Caki2 (cell line): ENCODE results near the gene OR2B2. TPM values are rescaled to one million over a fixed set of nuclear protein-coding genes. Genes with fewer than 3 reads are reported as not detected.

Source experiments
- DNase-seq: peaks from one replicate; pipeline ENCODE4 v3.0.0-alpha.2; 2015; ENCODE audit warnings: low read depth
- in situ Hi-C: cut with HindIII; loops from 2 replicates; pipeline ENCODE4 v1.10.0; 2016; ENCODE audit warnings: low sequenced_read_pairs, low pct_unique_long_range_greater_than_20kb, mixed read lengths
- total RNA-seq: library from RNA; depleted of rRNA; stranded (reverse); fragments of >200 nt; shearing (Covaris generic); gene quantifications from 2 replicates; pipeline ENCODE4 v1.2.3, GENCODE V29; 2014; ENCODE audit warnings: low replicate concordance

The OR2B2 gene
- total RNA-seq, 1 experiment from 2014 or later = not detected

DNA sequence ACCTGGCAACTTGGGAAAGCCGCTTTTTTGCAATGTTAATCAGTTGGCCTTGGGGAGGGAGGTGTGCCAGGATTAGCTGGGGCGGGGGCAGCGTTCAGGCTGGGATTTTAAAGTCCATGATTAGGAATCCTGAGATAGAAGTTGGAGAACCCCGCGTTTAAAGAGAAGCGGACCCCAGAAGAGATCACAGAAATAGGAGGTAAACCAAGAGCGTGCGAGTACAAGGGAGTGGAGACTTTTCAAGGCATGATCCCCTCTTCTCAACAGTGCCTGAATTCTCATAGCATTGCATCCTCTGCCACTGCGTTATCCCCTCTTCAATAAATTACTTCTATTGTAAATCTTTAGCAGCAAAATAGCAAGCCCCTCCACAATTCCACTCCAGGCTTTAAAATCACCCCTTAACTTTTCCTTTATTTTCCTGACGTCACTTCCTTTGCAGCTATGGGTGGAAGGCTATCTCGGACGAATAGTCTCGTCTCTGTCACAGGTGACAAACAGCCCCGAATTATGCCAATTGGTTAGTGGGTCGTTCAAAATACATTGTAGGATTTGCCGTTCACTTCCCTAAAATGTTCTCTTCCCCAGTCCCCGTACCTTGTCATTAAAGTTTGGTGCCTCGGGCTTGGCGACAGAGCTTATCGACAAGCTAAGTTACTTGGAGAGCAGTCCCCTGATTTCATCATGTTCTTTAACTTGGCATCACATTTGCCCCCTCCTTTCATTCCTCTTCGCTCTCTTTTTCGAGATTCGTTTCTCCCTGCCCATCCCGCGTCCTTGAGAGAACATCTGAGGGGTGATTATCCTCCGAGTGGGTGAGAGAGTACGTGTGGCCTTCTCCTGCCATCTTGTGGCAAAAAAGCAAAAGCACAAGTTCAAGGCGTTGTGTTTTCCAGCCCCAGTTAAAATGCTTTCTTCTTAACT lies 17.1 kb downstream of the OR2B2 start:
- in situ Hi-C loops = loop anchor here (25.0 kb wide), 1 partner anchor 733 kb away; no protein-coding TSS in a partner anchor
- DNase-seq = peak; percentile 83

DNA sequence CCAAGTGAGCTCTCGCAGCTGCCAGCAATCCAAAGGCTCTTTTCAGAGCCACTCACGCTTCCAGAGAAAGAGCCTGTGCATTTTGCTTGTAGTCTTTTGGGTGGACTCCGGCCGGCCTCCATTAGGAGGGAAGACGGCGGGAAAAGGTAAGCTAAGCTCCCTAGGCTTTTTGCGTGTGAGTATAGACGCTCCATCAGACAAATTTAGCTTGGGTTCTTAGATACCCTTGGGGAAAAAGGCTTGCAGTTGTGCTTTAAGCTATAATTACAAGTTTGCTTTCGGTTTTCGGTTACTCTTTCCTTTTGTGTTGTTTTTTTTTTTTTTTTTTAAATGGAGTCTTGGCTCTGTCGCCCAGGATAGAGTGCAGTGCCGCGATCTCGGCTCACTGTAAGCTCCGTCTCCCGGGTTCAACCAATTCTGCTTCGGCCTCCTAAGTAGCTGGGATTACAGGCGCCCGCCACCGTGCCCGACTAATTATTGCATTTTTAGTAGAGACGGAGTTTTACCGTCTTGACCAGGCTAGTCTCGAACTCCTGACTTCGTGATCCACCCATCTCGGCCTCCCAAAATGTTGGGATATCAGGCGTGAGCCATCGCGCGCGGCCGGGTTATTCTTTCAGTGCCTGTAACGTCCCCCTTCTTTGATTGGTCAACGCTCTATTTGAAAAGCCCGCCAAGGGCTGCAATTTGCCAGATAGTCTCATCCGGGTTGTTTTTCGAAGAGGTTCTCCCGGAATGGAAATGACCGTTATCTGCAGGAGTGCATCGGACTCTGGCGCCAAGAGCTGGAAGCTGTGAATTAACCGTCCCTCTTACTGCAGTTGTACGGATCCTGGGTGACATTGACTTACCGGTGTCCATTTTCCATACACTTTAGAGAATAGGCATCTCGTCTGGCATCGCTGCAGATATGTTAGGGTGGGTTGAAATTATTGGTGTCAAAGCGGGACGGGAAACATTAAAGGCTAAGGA lies 18.1 kb downstream of the OR2B2 start:
- in situ Hi-C loops = loop anchor here (25.0 kb wide), 1 partner anchor 732 kb away; no protein-coding TSS in a partner anchor

DNA sequence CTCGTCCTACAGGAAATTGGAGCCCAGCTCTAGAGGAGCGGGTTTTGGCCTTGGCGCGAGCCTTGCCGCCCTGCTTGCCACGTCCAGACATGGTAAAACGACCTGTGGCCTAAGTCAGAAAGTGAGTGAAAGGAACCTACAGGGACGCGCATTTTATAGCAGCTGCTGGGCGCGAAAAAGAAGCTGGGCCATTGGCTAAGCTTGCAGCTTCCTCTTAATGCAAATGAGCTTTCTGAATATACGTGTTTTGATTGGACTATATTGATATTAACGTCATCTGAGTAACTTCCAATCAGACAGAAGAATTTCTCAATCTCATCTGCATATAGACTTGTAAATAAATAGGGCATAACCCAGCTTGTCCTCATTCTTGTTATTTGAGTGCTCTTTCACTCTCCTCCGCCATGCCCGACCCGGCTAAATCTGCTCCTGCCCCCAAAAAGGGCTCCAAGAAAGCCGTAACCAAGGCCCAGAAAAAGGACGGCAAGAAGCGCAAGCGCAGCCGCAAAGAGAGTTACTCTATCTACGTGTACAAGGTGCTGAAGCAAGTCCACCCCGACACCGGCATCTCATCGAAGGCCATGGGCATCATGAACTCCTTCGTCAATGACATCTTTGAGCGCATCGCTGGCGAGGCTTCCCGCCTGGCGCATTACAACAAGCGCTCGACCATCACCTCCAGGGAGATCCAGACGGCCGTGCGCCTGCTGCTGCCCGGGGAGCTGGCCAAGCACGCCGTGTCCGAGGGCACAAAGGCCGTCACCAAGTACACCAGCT lies 18.9 kb downstream of the OR2B2 start:
- peak; percentile 98 for DNase-seq
- in situ Hi-C loops = loop anchor here (25.0 kb wide), 1 partner anchor 731 kb away; no protein-coding TSS in a partner anchor

More for the DNA sequence above, 18.1 kb downstream of the OR2B2 start:
- DNase-seq = peak; percentile 96

DNA sequence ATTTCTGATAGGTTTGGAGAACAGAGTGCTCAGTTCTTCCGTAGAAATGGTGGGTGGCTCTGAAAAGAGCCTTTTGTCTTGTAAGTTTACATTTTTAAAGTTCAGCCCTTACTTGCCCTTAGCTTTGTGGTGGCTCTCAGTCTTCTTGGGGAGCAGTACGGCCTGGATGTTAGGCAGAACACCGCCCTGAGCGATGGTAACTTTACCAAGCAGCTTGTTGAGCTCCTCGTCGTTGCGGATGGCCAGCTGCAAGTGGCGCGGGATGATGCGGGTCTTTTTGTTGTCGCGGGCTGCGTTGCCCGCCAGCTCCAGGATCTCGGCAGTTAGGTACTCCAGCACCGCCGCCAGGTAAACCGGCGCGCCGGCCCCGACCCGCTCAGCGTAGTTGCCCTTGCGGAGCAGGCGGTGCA lies 19.5 kb downstream of the OR2B2 start:
- in situ Hi-C loops = loop anchor here (25.0 kb wide), 1 partner anchor 730 kb away; no protein-coding TSS in a partner anchor
- no peak for DNase-seq

DNA sequence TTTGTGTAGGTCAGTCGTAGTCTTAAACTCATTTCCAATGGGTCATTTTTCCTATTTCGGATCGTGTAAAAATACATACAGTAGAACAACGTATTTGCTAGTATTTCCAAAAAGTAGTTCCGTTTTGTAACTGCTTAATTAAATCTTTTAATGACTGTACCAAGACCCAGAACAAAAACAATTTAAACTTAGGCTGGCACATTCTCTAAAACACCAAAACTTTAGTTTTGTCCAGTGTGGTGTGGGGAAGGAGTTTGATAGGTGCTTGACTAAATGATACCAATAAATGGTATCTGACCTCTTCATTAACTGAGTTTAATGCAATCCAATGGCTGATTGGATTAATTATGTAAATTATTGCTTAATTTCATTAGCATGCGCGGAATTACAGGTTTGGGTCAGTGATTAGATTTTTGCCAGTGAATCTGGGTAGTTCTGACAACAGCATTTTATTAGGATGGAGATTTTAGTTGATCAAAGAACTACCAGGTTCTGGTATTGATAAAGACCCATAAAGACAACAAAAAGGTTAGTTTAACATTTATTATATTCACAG lies 20.8 kb downstream of the OR2B2 start:
- no peak for DNase-seq

DNA sequence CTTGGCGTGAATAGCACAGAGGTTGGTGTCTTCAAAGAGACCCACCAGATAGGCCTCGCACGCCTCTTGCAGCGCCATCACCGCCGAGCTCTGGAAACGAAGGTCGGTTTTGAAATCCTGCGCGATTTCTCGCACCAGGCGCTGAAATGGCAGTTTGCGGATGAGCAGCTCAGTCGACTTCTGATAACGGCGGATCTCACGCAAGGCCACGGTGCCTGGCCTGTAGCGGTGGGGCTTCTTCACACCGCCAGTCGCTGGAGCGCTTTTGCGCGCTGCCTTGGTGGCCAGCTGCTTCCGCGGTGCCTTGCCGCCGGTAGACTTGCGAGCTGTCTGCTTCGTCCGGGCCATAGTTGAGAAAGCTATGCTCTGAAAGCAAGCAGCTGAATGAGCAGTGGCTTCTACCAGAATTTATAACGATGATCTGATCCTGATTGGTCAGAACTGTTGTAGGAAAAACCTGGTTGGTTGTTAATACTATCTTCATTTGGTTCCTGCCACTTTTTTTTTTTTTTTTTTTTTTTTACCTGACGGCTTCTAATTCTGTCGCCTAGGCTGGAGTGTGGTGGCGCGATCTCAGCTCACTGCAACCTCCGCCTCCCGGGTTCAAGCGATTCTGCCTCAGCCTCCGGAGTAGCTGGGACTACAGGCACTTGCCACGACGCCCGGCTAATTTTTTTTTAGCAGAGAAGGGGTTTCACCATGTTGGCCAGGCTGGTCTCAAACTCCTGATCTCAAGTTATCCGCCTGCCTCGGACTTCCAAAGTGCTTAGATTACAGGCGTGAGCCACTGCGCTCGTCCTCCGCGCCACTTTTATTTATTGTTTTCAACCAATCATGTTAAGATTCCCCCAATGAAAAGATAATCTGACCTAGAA lies 21.5 kb downstream of the OR2B2 start:
- peak; percentile 93 for DNase-seq

More for the DNA sequence above, 20.8 kb downstream of the OR2B2 start:
- in situ Hi-C loops = loop anchor here (25.0 kb wide), 1 partner anchor 729 kb away; no protein-coding TSS in a partner anchor

DNA sequence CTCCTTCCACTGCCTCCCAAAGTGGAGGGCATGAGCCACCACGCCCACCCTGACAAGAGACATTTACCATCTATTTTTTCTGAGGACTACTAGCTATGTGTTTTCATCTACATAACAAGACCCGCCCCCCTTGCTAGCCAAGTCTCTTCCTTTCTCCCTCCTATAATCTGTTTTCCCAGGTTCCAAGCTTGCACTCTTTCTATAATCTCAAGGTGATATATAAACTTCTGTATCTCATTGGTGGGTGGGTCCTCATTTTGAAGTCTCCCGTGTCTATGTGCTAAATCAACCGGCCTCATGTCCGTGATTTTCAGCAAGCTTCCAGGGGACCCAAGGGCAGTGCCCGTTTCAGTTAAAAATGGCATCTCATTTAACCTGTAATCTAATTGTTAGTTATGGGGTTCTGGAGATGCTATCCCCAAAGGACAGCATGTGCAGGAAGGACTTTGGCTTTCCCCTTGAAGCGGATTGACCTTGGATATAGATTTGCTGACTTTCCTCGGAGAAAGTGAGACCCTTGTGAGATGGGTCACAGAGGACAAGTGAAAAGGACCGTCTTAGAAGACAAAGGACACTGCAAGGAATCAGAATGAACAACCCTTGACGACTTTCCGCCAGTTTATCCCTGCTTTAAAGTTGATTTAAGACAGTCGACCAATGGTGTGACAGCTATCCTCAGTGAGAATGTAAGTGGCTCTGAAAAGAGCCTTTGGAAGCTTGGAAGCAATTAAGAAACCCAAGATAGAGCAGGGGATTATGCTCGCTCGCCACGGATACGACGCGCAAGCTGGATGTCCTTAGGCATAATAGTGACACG lies 22.4 kb downstream of the OR2B2 start:
- in situ Hi-C loops = loop anchor here (25.0 kb wide), 1 partner anchor 728 kb away; no protein-coding TSS in a partner anchor
- peak; percentile 45 for DNase-seq

More for the DNA sequence above, 21.5 kb downstream of the OR2B2 start:
- in situ Hi-C loops = loop anchor here (25.0 kb wide), 1 partner anchor 728 kb away; no protein-coding TSS in a partner anchor

DNA sequence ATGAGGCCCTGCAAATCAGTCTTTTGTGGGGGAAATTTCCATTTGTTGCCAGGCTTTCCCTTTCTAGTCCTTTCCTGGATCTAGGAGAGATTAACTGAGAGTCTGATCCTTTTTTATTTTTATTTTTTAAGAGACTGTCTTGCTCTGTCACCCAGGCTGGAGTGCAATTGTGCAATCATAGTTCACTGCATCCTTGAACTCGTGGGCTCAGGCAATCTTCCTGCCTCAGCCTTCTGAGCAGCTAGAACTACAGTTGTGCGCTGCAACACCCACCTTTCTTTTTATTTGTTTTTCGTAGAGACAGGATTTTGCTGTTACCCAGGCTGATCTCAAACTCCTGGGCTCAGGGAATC lies 22.9 kb downstream of the OR2B2 start:
- DNase-seq = peak; percentile 33
- in situ Hi-C loops = loop anchor here (25.0 kb wide), 1 partner anchor 727 kb away; no protein-coding TSS in a partner anchor

DNA sequence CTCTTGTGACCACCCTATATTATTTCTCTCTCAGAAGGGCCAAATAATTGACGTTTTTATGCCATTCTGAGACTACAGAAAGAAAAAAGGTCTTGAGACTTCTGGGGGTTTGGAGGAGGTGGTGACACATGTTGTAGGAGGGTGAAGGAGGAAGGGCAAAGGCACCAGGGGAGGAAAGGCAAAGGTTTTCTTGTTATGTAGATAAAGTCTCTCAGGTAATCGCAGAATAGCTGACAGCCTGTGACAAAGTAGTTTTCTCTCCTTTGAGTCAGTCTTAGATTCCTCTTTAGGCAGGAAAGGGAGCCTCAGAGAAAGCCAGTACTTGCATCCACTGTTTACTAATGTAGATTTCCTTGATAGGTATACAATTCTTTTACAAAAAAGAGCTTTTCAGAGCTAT lies 23.6 kb downstream of the OR2B2 start:
- in situ Hi-C loops = loop anchor here (25.0 kb wide), 1 partner anchor 726 kb away; no protein-coding TSS in a partner anchor
- DNase-seq = no peak

DNA sequence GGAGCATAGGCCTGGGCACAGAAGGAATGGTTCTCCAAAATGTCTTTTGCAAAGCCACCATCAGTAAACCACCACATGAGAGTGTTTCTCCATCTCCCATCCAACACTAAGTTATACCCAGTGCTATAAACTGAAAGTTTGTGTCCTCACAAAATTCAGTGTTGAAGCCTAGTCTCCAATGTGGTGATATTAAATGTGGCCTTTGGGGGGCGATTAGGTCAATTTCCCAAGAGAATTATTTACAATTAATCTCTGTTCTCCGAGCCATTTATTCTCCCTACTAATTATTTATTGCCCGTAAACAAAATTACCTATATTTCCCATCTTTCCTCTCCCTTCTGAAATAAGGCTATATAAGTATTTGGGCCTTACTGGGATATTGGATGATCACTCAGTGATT lies 26.1 kb downstream of the OR2B2 start:
- in situ Hi-C loops = loop anchor here (25.0 kb wide), 1 partner anchor 724 kb away; no protein-coding TSS in a partner anchor
- DNase-seq = no peak

DNA sequence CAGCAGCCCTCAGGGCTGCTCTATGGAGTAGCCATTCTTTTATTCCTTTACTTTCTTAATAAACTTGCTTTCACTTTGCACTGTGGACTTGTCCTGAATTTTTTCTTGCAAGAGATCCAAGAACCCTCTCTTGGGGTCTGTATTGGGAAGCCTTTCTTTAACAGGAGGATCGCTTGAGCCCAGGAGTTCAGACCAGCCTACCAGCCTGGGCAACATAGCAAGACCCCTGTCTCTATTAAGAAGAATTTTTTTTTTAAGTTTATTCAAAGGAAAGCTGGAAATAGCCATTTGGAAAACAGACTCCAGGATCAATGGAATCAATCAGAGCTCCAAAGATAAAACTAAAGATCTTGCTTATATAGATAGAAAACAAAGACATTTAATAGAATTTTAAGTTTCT lies 29.1 kb downstream of the OR2B2 start:
- in situ Hi-C loops = loop anchor here (25.0 kb wide), 1 partner anchor 721 kb away; no protein-coding TSS in a partner anchor
- DNase-seq = no peak

DNA sequence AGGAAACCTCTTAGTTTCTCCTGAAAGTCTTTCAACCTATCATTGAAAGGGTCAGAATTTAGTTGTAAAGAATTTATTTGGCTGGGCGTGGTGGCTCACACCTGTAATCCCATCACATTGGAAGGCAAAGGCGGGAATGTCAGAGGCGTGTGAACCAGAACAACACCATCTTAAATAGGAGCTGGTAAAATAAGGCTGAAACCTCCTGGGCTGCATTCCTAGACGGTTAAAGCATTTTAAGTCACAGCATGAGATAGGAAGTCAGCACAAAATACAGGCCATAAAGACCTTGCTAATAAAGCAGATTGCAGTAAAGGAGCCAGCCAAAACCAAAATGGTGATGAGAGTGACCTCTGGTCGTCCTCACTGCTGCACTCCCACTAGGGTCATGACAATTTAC lies 29.6 kb downstream of the OR2B2 start:
- in situ Hi-C loops = loop anchor here (25.0 kb wide), 1 partner anchor 720 kb away; no protein-coding TSS in a partner anchor

DNA sequence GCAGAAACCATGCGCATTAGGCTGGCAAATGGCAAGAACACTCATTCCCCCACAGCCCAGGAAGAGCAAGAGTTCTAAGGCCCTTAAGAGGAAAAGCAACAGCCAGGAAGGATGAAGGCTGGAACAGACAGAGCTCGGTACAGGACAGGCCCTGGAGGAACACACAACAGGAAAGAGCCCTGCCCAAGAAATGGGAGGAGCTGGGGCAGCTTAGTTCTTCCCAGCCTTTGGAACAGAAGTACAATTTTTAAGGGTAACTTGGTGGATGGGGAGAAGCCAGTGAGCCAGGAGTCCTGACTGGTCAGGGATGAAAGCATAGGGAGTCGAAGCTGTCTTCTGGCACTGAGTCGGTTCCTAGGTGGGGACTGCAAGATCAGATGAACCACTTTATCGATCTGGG lies 32.4 kb downstream of the OR2B2 start:
- in situ Hi-C loops = loop anchor here (25.0 kb wide), 1 partner anchor 718 kb away; no protein-coding TSS in a partner anchor
- DNase-seq = no peak

More for the DNA sequence above, 29.6 kb downstream of the OR2B2 start:
- no peak for DNase-seq

DNA sequence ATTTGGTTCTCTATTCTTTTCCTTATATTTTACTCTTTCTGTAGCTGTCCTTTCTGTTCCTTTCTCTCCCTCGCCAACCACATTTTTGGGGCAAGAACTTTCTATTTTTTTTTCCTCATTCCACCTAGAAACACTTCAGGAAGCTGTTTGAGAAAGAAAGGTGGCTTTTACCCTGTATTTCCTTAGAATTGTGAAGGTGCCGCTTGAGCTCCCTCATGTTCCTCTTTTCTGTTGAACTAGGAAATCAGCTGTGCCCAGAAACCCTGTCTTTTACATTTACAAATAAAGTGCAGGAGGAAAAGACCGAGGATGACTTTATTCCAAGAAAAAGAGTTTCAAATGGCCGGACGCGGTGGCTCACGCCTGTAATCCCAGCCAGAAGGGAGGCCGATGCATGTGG lies 38.2 kb downstream of the OR2B2 start:
- DNase-seq = no peak
- in situ Hi-C loops = no loop called here
